SK-N-DZ (cell line): ENCODE data around the gene RASSF3. TPM values are rescaled to one million over a fixed set of nuclear protein-coding genes. Genes with fewer than 3 reads are reported as not detected.
"Not testable (repeated sequence)": the region's sequence is repeated elsewhere in the genome, so short reads cannot be mapped to it uniquely, and the experiment has no call there.

ENCODE experiments used
- DNase-seq: peaks from one replicate; pipeline ENCODE4 v3.0.0-alpha.2; 2015; ENCODE audit warnings: low spot score
- polyA plus RNA-seq, 2 experiments: library from polyadenylated mRNA; depleted of rRNA; stranded (reverse); fragments of >200 nt; gene quantifications; 2 replicates each; pipeline ENCODE4 v1.2.3, GENCODE V29; 2014

RASSF3 gene, protein sequence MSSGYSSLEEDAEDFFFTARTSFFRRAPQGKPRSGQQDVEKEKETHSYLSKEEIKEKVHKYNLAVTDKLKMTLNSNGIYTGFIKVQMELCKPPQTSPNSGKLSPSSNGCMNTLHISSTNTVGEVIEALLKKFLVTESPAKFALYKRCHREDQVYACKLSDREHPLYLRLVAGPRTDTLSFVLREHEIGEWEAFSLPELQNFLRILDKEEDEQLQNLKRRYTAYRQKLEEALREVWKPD
- 6.0 and 8.5 TPM in 2 replicates for polyA plus RNA-seq (2014; cell fraction: cytosol; rRNA removed)
- polyA plus RNA-seq (2014; cell fraction: nucleus; rRNA removed) = 4.2 and 6.1 TPM in 2 replicates

DNA sequence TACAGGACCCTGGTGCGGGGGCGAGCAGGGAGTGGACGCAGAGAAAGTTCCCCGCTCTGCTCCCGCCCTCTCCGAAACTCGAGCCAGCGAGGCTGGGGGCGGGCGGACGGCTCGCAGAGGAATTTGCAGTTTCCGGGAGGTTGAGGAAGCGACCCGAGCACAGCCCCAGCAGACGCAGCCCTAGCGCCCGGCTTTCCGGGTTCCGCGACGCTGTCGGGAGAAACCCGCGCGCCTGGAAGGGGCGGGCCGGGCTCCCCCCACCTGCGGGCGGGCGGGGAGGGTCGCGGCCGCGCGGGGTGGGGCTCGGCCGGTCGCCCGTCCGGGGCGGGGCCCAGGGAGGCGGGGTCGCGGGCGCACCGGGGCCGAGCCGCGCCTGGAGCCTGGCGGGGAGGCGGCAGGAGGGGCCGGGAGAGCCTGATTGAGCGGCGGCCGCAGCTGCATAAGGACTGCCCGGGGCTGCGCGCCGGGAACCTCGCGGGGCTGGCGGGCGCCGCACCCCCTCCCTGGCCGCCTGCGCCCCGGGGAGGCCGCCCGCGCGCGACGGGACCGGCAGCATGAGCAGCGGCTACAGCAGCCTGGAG lies at the start of gene RASSF3:
Gene RASSF3, plus strand, starts transcription at position 417 of the 581 bp plus-strand sequence. Its CDS starts 138 bp downstream, at position 555.
- peak; percentile 67 for DNase-seq

DNA sequence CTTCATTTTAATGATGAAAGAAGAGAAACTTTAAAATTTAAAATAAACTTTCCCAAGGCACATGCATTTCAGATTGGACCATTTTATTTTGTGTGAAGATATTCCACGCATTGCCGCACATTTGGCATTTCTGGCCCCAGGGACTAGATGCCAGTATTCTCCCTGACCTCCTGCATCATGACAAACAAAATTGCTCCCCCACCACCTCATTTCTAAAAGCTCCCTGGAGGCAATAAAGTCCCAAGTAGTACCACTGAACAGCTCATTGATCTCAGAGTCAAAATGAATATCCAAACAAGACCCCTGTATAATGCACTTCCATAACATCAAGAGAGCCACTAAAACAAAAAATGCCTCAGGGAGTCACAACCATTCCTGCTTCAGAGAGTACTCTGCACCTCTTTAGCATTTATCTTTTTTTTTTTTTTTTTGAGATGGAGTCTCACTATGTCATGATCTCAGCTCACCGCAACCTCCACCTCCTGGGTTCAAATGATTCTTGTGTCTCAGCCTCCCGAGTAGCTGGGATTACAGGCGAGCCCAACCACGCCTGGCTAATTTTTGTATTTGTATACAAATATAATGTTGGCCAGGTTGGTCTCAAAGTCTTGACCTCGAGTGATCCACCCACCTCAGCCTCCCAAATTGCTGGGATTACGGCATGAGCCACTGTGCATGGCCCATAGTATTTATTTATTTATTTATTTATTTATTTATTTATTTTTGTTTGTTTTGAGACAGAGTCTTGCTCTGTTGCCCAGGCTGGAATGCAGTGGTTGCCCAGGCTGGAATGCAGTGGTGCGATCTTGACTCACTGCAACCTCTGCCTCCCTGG lies 48.8 kb upstream of the RASSF3 start:
- no peak for DNase-seq

DNA sequence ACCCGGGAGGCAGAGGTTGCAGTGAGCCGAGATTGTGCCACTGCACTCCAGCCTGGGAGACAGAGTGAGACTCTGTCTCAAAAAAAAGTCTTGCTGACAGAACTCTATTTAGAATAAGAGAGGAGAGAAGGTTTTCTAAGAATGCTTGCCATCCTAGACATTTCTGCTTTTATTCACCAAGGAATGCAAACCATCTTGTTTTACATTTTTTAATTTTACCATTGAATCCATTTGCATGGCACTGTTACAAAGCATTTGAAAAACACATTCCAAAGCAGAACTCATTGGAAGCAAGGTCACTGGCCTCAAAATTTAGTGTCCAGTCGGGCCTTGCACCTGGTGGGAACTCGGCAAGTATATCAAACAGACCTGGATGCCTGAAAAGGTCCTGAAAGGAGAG lies 44.2 kb upstream of the RASSF3 start:
- DNase-seq = no peak

DNA sequence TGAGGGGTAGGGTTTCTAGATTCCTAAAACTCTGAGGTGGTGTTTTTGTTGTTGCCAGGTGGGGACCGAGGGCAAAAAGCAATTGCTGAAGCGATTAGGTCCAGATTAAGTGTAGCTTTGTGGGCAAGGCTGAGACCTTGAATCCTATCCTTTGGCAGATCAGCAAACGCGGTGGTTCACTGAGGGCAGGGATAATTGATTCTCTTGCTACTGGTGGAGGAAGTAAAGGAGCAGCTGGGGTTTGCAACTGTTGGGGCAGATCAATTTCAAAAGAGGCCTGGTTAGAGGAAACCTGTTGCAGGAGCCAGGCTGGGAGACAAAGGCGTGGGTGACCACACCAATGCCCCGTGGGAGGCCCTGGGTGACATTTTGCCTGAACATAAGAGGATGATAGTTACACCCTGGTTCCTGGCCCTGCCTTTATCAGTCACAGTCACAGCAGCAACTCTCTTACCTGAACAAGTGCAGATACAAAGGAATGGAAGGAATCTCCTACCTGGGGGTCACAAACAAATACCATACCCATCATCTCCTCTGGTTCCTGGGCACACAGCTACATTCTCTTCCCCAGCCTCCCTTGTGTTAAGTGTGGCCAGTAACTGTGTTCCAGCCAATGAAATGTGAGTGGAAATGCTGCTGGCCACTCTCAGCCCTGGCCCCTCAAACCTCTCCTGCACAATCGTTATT lies 43.3 kb upstream of the RASSF3 start:
- no peak for DNase-seq

DNA sequence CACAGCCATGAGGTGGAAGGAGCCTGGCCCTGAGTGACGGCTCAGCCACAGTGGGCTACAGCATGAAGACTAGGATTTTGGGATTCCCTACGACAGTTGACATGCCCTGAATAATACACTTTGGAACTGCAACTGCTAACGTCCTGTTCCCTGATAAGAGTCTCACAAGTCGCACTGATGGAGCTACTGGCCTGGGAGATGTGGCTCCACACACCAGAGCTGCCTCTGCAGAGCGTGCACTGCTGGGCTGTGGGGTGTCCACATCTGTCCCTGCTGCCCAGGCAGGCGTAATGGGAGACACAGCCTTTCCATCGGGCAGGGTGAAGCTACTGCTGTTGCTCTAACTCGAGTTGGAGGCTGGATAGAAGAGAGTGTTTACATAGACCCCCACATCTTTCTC lies 42.7 kb upstream of the RASSF3 start:
- no peak for DNase-seq

DNA sequence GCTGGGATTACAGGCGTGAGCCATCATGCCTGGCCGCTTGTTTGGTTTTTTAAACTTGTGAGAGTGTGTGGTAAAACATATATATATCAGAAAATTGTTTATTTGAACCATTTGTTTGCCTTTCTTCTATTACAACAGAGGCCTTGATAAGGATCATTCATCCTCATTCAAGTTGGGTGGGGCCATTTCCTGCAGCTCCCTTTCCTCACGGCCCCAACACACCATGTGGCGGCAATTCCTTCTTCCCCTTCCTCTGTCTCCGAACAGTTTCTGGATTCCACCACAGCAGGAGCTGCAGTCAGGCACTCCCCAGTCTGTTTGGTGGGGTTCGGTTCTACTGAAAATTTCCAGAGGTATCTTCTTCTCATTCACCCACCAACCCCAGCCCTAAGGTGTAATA lies 42.0 kb upstream of the RASSF3 start:
- DNase-seq = no peak

DNA sequence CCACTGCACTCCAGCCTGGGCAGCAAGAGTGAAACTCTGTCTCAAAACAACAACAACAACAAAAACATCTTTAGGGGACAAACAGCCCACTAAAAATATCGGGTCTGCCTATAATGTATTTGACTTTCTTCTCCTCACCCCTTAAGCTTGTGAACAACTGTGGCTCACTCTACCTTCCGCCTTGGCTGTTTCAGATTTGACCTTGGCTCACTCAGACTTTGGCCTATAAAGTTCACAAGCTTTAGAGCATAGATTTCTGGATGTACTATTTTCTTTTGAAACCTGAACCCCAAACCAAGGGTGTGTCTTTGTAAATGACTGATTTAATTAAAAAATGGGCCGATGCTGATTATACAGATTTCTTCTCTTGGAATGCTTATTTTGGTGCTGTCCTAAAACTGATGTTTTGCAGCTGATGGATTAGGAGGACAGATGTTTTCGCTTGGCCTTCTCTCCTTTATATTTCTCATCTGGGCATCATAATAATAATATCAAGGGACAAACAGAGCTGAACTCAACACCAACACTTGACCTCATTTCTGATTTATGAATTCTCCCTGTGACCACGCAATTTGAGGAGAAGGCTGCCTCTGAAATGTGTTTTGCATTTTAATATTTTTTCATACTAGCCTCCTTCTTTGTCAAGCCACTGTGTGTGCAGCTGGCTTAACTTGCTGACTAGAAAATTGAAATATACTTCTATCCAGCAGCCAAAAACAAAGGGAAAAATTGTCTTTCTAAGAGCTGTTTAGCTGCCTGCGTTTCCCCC lies 40.2 kb upstream of the RASSF3 start:
- no peak for DNase-seq

DNA sequence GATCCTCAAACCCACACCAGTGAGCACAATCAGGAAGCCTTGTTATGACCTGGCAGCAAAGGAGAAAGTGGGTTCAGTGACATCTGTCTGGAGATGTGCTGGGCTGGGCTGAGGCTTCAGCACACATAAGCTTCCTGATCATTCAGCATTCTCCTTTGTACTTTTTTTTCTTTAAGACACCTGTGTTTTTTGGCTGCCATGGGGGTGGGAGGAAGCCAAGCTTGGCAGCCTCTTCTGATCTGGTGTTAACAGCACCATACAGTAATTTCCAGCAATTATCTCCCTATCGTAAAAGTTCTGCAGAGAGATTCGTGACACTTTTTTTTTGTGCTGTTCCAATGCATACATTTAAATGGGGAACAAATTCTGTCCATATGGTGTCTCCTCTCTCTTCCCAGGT lies 38.9 kb upstream of the RASSF3 start:
- no peak for DNase-seq

DNA sequence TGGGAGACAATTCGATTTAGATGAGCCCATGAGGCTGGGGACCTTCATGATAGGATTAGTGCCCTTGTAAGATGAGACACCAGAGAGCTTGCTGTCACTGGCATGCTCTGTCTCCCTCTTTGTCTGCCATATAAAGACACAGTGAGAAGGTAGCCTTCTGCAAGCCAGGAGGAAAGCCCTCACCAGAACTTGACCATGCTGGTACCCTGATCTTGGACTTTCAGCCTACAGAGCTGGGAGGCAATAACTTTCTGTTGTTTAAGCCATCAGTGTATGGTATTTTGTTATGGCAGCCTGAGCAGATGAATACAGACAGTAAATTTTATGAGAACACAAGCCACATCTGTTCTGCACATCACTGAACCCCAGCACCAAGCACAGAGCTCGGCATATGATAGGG lies 38.1 kb upstream of the RASSF3 start:
- no peak for DNase-seq

DNA sequence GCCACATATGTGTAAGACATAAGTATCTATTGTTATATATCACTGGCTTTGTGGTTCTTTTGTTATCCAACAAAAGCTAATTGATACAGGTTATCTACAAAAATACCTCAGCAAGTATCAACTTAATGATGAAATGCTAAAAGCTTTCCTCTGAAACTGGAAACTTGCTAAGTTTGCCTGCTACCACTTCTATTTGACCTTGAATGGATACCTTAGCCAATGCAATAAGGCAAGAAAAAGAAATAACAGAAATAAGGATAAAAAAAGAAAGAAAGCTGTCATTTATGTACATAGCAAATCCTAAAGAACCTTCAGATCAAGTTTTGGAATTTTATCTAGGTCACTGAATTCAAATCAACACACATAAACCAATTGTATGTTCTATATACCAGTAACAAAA lies 35.5 kb upstream of the RASSF3 start:
- no peak for DNase-seq

DNA sequence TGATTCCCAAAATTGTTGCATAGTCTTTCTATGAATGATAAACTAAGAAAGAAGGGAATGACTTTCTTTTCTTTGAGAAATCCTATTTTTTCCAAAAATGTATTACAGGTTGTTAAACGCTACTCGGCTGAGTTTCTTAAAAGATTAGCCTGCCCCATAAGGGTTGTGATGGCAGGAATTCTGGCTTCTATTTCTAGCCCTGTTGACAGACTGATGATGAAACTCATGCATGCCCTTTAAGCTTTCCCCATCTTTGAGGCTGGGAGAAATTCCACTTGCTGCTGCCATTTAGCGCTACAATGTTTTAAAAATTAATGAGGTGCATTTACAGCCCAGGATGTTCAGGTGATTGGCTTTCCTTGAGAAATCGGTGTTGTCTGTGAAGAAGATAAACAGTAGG lies 33.2 kb upstream of the RASSF3 start:
- DNase-seq = no peak

DNA sequence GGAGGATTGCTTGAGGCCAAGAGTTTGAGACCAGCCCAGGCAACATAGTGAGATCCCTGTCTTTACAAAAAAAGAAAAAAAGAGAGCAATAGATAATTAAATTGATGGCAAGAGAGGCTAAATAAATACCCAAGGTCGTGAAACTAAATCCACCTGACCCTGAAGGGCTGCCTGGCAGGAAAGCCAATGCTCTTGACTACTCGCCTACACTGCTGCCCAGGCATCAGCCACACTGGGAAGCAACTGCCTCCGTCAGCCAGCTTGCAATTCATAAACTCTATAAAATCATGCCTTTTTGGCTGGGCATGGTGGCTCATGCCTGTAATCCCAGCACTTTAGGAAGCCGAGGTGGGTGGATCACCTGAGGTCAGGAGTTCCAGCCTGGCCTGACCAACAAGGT lies 31.7 kb upstream of the RASSF3 start:
- DNase-seq = no peak

DNA sequence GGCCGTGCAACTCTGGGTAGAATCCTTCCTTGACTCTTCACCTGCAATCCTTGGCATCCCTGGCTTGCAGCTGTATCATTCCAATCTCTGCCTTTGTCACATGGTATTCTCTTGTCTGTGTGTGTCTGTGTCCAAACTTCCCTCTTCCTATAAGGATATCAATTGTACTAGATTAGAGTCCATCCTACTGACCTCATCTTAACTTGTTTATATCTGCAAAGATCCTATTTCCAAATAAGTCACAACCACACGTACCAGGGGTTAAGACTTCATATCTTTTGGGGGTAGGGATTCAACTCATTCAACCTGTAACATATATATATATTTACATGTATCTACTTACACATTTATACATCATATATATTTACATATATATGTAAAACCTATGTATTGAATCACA lies 29.6 kb upstream of the RASSF3 start:
- no peak for DNase-seq

DNA sequence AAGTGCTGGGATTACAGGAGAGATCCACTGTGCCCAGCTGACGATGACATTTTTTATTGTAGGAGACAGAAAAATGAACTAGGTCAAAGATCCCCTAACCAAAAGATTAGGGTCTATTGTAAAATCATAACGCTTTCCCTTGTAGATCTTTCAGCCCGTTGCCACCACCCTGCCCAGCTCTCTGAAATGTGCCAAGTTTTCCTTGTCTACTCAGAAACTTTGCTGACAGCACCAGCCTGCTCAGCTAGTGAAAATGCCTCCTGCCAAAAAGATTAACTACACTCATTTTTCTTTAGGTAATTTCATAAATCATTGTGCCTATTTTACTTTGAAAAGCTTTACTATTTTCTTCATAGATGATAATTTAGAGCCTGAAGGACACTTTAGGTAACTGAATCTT lies 28.2 kb upstream of the RASSF3 start:
- DNase-seq = no peak

DNA sequence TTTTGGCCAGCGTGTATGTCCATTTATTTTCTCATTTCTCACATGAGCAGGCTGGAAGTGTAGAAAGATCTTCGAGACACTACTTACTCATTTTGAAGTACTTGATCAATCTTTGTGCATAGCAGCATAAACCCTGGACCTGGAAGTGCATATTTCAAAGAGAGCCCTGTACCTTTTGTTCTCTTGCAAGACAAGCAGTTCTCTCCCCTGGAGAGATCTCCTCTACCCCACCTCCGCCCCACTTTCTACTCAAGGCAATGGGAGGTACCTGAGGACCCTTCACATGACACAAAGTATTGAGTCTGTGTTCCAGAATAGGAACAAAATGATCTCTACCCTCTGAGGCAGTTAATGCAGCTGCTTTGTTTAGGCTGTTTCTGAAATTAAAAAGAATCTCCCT lies 27.4 kb upstream of the RASSF3 start:
- no peak for DNase-seq

DNA sequence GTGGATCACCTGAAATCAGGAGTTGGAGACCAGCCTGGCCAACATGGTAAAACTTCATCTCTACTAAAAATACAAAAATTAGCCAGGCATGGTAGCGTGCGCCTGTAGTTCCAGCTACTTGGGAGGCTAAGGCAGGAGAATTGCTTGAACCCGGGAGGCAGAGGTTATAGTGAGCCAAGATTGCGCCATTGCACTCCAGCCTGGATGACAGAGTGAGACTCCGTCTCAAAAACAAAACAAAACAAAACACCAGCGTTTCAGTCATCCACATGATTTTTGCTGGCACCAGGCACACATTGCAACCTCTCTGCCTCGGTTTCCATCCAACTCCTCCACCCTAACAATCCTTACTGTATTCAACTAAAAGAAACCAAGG lies 26.9 kb upstream of the RASSF3 start:
- not testable (repeated sequence) for DNase-seq

DNA sequence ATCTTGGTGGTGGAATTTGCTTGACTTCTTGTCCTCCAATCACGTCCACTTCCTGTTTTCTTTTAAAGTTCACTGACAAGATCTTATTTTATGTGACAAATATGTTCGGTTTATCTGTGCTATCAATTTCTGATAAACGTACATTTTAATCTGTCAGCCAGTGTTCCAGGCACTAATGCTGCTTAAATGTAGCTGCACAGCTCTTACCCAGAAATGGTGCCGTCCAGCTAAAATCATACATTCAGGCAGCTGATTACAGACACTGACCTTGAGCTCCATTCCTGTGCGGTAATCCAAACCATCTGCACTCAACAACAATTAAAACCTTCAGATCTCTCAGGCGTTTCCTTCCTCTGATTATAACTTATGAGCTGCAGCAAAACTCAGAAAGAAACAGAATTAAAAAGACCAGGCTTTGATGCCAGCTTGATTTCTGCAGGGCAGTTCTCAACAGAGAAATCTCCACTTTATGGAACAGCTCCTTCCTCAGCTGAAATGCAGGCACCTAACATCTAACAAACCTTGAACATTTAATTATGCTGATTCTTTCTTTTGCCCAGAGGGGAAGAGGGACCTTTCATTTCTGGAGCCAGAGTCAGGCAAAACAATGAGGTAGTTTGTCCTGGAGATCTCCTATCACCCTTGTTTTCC lies 26.4 kb upstream of the RASSF3 start:
- peak; percentile 26 for DNase-seq

DNA sequence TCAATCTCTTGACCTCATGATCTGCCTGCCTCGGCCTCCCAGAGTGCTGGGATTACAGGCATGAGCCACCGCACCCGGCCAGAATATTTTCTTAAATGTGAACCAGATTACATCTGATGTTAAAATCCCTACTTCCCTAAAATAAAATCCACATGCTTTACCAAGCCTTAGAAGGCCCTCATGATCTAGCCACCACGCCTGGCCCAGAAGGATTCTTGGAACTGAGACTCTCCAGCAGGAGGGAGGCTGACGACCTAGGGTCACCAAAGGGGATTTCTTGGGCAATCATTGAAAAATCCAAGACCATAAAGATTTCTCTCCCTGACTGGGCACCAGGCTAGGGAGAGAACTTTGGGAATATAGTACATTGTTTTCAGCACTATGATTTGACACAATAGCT lies 25.2 kb upstream of the RASSF3 start:
- no peak for DNase-seq

DNA sequence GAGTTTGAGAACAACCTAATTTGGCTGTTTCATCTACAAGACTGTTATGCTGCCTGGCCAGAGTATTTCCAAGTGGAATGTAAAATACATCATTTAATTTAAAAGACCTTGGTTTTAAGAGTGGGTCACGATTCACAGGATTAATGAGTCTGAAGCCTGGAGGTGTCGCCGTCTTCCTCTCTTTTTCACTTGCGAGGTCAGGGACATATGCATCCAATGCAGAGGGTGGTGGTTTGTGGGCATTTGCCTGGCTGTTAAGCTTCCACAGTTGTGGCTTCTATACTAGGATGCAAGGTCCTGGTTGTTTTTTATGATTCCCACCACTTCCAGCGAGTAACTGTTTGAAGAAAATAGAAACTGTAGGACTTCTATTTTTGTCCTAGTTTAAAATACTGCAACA lies 22.8 kb upstream of the RASSF3 start:
- no peak for DNase-seq

DNA sequence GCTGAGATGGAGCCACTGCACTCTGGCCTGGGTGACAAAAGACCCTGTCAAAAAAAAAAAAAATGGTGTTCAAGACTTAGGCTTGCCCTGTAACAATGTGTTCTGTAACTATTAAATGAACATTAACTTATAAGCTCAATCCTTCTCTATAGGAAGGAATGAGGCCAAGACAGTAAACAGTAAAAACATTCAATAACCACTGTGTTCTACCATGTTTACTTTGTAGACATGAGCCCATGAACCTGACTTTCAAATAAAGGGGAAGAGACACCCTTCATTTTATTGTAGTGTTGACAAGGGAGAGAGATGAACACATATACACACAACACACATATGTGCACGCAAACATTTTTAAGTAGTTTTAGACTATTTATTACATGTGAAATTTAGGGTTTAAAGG lies 20.1 kb upstream of the RASSF3 start:
- no peak for DNase-seq
